Brain microvascular endothelial cell (primary cell): ENCODE data around the gene KRTAP1-1.
"Not testable (repeated sequence)": the region's sequence is repeated elsewhere in the genome, so short reads cannot be mapped to it uniquely, and the experiment has no call there.

ENCODE experiments used
- DNase-seq: peaks from one replicate; pipeline ENCODE4 v3.0.0-alpha.2; 2020
- H3K27ac ChIP-seq: fragments of 250-450 bp; sonication (Bioruptor Pico); 2 replicates; pipeline ENCODE4 v1.5.1; 2020; ENCODE audit warnings: mild to moderate bottlenecking, moderate library complexity
- H3K27me3 ChIP-seq: fragments of 250-450 bp; sonication (Bioruptor Pico); replicated peaks from 2 replicates; pipeline ENCODE4 v1.5.1; 2020; ENCODE audit warnings: mild to moderate bottlenecking
- H3K36me3 ChIP-seq: fragments of 250-450 bp; sonication (Bioruptor Pico); replicated peaks from 2 replicates; pipeline ENCODE4 v1.5.1; 2020; ENCODE audit warnings: mild to moderate bottlenecking
- H3K4me3 ChIP-seq: 2 replicates; pipeline ENCODE4 v1.5.1; 2011; ENCODE audit warnings: low read depth, mild to moderate bottlenecking, control low read depth, low read length, moderate library complexity
- in situ Hi-C: cut with HindIII; loops from 2 replicates; pipeline ENCODE4 v1.10.0; 2017; ENCODE audit warnings: low sequenced_read_pairs, low pct_ligation_motif_present
- TF ChIP-seq, protein P1 (sequence below): IDR thresholded peaks from 2 replicates; pipeline ENCODE4 v1.5.1; 2011; ENCODE audit warnings: low read depth, mild to moderate bottlenecking, moderate library complexity, low read length, control low read depth, inconsistent platforms; ENCODE audit errors: missing control alignments

Gene KRTAP1-1

DNA sequence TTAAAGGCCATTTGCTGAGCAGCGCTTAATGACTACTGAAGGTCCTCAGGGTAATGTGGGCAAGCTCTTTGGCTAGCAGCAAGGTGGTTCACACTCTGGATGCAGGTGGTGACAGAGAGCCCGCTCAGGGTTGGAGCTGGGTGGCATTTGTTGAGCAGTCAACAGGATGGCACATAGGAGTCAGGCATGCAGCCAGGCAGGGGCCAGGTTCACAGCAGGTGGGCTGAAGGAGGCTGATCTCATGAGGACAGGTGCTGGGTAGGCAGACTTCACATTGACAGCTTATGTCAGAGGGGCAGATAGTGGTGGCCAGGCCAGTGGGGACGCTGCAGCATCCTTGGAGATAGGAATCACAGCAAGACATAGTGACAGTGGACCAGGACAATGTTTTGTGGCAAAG, 36.9 kb downstream of the KRTAP1-1 start:
- Histone ChIP-seq H3K27ac (no peak overlapping the region), H3K36me3 (no peaks in the 10 kb centered on the region), H3K4me3 (no peak overlapping the region), H3K27me3 (no peaks in the 10 kb centered on the region)
- TF ChIP-seq, protein P1, sequence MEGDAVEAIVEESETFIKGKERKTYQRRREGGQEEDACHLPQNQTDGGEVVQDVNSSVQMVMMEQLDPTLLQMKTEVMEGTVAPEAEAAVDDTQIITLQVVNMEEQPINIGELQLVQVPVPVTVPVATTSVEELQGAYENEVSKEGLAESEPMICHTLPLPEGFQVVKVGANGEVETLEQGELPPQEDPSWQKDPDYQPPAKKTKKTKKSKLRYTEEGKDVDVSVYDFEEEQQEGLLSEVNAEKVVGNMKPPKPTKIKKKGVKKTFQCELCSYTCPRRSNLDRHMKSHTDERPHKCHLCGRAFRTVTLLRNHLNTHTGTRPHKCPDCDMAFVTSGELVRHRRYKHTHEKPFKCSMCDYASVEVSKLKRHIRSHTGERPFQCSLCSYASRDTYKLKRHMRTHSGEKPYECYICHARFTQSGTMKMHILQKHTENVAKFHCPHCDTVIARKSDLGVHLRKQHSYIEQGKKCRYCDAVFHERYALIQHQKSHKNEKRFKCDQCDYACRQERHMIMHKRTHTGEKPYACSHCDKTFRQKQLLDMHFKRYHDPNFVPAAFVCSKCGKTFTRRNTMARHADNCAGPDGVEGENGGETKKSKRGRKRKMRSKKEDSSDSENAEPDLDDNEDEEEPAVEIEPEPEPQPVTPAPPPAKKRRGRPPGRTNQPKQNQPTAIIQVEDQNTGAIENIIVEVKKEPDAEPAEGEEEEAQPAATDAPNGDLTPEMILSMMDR = no peak
- no peak for DNase-seq
- in situ Hi-C loops = no loop called here

DNA sequence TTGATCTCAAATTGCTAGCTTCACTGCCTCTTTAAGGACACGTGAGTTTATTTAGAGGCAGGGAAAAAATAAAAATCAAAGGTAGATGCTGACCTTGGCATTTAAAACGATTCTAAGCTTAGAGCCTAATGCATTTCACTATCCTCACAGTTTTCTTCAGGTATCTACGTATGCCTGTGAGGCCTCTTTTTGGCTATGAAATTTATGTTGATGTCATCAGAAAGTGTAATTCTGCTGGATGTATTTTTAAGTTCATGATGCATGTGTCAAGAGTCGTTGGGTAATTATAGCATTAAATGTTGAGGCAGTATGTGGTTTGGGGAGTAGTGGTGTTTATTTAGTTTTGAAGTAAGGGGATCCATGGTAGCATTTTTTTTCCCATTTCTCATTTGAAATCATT, 37.3 kb downstream of the KRTAP1-1 start:
- in situ Hi-C loops = no loop called here
- no peak for DNase-seq
- TF ChIP-seq, protein P1 = no peak
- H3K36me3 ChIP-seq = no peaks in the 10 kb centered on the region
- no peak overlapping the region for H3K27ac ChIP-seq
- no peaks in the 10 kb centered on the region for H3K27me3 ChIP-seq
- no peak overlapping the region for H3K4me3 ChIP-seq

DNA sequence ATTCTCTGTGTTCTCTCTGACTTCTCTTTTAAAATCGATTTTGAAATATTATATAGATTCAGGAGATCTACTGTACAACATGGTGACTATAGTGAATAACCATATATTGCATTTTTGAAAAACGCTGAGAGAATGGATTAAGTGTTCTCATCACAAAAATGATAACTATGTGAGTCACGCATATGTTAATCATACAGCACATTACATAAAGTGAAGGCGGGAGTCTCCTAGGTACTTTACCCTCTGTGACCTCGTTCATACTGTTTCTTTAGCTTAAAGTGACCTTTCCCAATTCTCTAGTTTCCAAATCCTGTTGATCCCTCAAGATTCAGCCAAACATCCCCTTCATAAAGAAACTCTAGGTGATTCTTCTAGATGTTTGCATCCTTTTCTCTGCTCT, 38.4 kb downstream of the KRTAP1-1 start:
- no peak for DNase-seq
- in situ Hi-C loops = no loop called here
- no peaks in the 10 kb centered on the region for H3K36me3 ChIP-seq
- H3K4me3 ChIP-seq = no peak overlapping the region
- no peak overlapping the region for H3K27ac ChIP-seq
- H3K27me3 ChIP-seq = no peaks in the 10 kb centered on the region
- TF ChIP-seq, protein P1 = no peak

DNA sequence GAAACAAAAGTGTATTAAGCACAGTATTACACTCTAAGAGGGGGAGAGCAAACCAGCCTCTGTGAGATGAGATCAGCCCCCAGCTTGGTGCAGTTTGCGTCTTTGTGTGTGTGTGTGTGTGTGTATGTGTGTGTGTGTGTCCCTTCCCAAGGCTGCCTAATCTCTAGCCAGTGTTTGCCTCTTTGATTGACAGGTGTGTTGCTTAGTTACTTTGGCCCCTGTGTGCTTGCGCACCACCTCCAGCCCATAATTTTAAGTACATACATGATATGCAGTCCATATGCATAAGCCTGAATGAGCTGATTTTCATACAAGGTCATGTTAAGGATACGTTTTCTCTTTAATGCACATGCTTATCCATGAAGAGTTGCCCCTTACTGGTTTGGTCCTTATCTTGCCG, 39.5 kb downstream of the KRTAP1-1 start:
- H3K27me3 ChIP-seq = no peaks in the 10 kb centered on the region
- in situ Hi-C loops = no loop called here
- TF ChIP-seq, protein P1 = no peak
- no peak overlapping the region for H3K27ac ChIP-seq
- no peak overlapping the region for H3K4me3 ChIP-seq
- no peaks in the 10 kb centered on the region for H3K36me3 ChIP-seq
- no peak for DNase-seq

DNA sequence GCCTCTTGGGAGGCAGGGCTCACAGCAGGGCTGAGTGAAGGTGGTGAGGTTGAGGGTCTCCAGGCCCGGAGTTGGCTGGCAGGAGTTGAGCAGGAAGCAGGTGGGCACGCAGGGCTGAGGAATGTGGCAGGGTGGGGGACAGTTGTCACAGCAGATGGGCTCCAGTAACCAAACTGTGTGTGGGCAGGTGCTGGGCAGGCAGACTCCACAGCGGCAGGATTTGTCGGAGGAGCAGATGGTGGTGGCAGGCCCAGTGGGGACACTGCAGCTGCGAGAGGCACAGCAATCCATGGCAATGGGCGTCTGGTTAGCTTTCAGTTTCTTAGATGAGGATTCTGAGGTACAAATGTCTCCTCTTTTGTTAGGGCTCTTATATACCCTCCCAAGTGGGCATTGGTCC, 41.7 kb downstream of the KRTAP1-1 start, which contains the start of gene KRTAP3-2:
TSS of gene KRTAP3-2 (minus strand) at position 344 of the 400 bp plus-strand sequence. CDS start at position 291, 53 bp downstream.
- DNase-seq, H3K27ac ChIP-seq, in situ Hi-C loops, H3K36me3 ChIP-seq, H3K27me3 ChIP-seq, H3K4me3 ChIP-seq: not testable (repeated sequence)

DNA sequence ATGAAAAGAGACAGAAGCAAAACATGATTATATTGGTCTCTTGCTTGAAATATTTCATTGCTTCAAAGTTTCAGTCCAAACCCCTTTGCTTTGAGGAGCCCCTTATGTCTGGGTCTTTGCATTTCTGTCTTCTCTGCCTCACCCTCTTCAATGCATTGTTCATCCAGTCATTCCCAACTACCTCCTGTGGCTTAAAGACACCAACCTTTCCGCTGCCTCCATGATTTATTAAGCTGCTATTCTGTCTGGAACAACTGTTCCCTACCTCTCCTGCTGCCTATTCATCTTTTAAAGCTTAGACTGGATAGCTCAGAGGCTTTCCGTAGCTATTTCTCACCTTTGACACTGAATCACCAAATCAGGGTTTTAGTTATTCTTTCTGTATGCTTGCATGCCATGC, 43.9 kb downstream of the KRTAP1-1 start:
- no peaks in the 10 kb centered on the region for H3K36me3 ChIP-seq
- no peak for DNase-seq
- in situ Hi-C loops = no loop called here
- no peak overlapping the region for H3K27ac ChIP-seq
- TF ChIP-seq, protein P1 = no peak
- no peaks in the 10 kb centered on the region for H3K27me3 ChIP-seq
- H3K4me3 ChIP-seq = no peak overlapping the region
